HepG2 (cell line): Measurements from ENCODE around the gene TUBA8. TPM values are rescaled to one million over a fixed set of nuclear protein-coding genes. Genes with fewer than 3 reads are reported as not detected.

Source experiments
- AGO1 ChIP-seq: fragments of 200-400 bp; formaldehyde crosslinking; IDR thresholded peaks from 2 replicates; pipeline ENCODE4 v1.6.1; 2017; ENCODE audit warnings: mild to moderate bottlenecking, low read depth, low read length, moderate library complexity; ENCODE audit not compliant: poor library complexity, severe bottlenecking
- CC2D1A ChIP-seq: sonication (generic); formaldehyde crosslinking; IDR thresholded peaks from 2 replicates; pipeline ENCODE4 v1.8.1; 2023; ENCODE audit warnings: mild to moderate bottlenecking, missing genetic modification reagents
- FOXA3 ChIP-seq: IDR thresholded peaks from 2 replicates; pipeline ENCODE4 v1.6.1; 2016; ENCODE audit warnings: missing genetic modification reagents, missing compliant biosample characterization
- GATAD1 ChIP-seq: IDR thresholded peaks from 2 replicates; pipeline ENCODE4 v1.6.1; 2016; ENCODE audit warnings: missing genetic modification reagents, missing compliant biosample characterization
- MED8 ChIP-seq: sonication (generic); formaldehyde crosslinking; IDR thresholded peaks from 2 replicates; pipeline ENCODE4 v1.8.1; 2023; ENCODE audit warnings: mild to moderate bottlenecking, missing genetic modification reagents; ENCODE audit not compliant: insufficient replicate concordance
- MTA1 ChIP-seq: sonication (generic); formaldehyde crosslinking; IDR thresholded peaks from 2 replicates; pipeline ENCODE4 v1.4.0; 2020; ENCODE audit warnings: missing genetic modification reagents, mild to moderate bottlenecking, borderline replicate concordance
- NCOA1 ChIP-seq: sonication (generic); formaldehyde crosslinking; IDR thresholded peaks from 2 replicates; pipeline ENCODE4 v1.9.0; 2021; ENCODE audit warnings: missing genetic modification reagents
- NKX3-1 ChIP-seq: sonication (generic); formaldehyde crosslinking; IDR thresholded peaks from 2 replicates; pipeline ENCODE4 v1.5.0; 2020; ENCODE audit warnings: missing genetic modification reagents
- PLSCR1 ChIP-seq: sonication (generic); formaldehyde crosslinking; IDR thresholded peaks from 2 replicates; pipeline ENCODE4 v1.5.0; 2020; ENCODE audit warnings: missing genetic modification reagents, mild to moderate bottlenecking, borderline replicate concordance
- WIZ ChIP-seq: sonication (generic); formaldehyde crosslinking; IDR thresholded peaks from 2 replicates; pipeline ENCODE4 v1.5.1; 2020; ENCODE audit warnings: mild to moderate bottlenecking, missing genetic modification reagents
- ZBTB40 ChIP-seq, 2 experiments: fragments of 450-650 bp in 1 of 2; sonication (generic) in 1 of 2; formaldehyde crosslinking in 1 of 2; IDR thresholded peaks; 2 replicates each; pipeline versions ENCODE4 v1.6.1 to v1.8.0; 2016 to 2022; ENCODE audit warnings: antibody characterized with exemption in 1 of 2, mild to moderate bottlenecking in 1 of 2, missing genetic modification reagents in 1 of 2
- ZKSCAN5 ChIP-seq: sonication (generic); formaldehyde crosslinking; IDR thresholded peaks from 2 replicates; pipeline ENCODE4 v1.5.1; 2020; ENCODE audit warnings: mild to moderate bottlenecking, missing genetic modification reagents
- ZMAT3 ChIP-seq: sonication (generic); formaldehyde crosslinking; conservative IDR thresholded peaks from 2 replicates; pipeline ENCODE4 v1.7.0; 2021; ENCODE audit warnings: missing genetic modification reagents
- ZNF34 ChIP-seq: sonication (generic); formaldehyde crosslinking; IDR thresholded peaks from 2 replicates; pipeline ENCODE4 v1.4.0; 2020; ENCODE audit warnings: mild to moderate bottlenecking, missing genetic modification reagents, borderline replicate concordance
- ZNF564 ChIP-seq: sonication (generic); formaldehyde crosslinking; IDR thresholded peaks from 2 replicates; pipeline ENCODE4 v1.8.1; 2023; ENCODE audit warnings: mild to moderate bottlenecking, missing genetic modification reagents
- ZNF574 ChIP-seq: sonication (generic); formaldehyde crosslinking; IDR thresholded peaks from 2 replicates; pipeline ENCODE4 v1.4.0; 2020; ENCODE audit warnings: missing genetic modification reagents
- ZNF614 ChIP-seq: IDR thresholded peaks from 2 replicates; pipeline ENCODE4 v1.6.1; 2018; ENCODE audit warnings: missing biosample characterization, missing genetic modification reagents, inconsistent platforms, borderline replicate concordance
- polyA plus RNA-seq, 8 experiments: library from polyadenylated mRNA; depleted of rRNA in 3 of 8; stranded (reverse) in 7 of 8; unstranded in 1 of 8; fragments of >200 nt; fragmentation: Illumina TruSeq in 4 of 8; extraction: Trizol in 4 of 8; gene quantifications; 2 replicates each; pipeline versions ENCODE4 v1.2.1 to v1.2.3, GENCODE V29; 2011 to 2016; ENCODE audit warnings: low read depth in 4 of 8, missing spikeins in 1 of 8, mixed read lengths in 1 of 8; ENCODE audit not compliant: insufficient read depth in 1 of 8
- total RNA-seq, 5 experiments: library from RNA; depleted of rRNA; stranded (reverse); fragments of >200 nt; fragmentation: Illumina TruSeq; extraction: Trizol; gene quantifications; 2 replicates each; pipeline ENCODE4 v1.2.3, GENCODE V29; 2016; ENCODE audit warnings: low read depth in 1 of 5

TUBA8 gene
- total and polyA plus RNA-seq, 2 of the 13 experiments (the other 11 are each of a cell fraction or from before 2014, with no cell fraction given) = 0.35 to 0.69 TPM

GRCh38 chr22:18091916-18092526, 18.6 kb upstream of the TUBA8 start (continued):
- peak; percentile 58; the same call in 1 of the 2 replicates for TF ChIP-seq GATAD1 (CRISPR knock-in tag)
- no peak for TF ChIP-seq NKX3-1 (CRISPR knock-in tag)
- peak; percentile 42 for TF ChIP-seq MED8 (CRISPR knock-in tag)
- TF ChIP-seq MTA1 = peak; percentile 97
- peak; percentile 64 for TF ChIP-seq ZNF574 (CRISPR knock-in tag)
- peak; percentile 65; the same call in 1 of the 2 replicates for TF ChIP-seq ZNF614 (CRISPR knock-in tag)
- TF ChIP-seq ZNF34 (CRISPR knock-in tag) = no peak
- TF ChIP-seq WIZ (CRISPR knock-in tag) = 0 out of 2 replicates have a peak, but pooled peaks have one; percentile 33
- TF ChIP-seq ZBTB40 (IDR thresholded peaks at IDR 0.05) = no peak
- peak; percentile 74; the same call in 1 of the 2 replicates for TF ChIP-seq ZBTB40 (CRISPR knock-in tag; IDR thresholded peaks at IDR 0.05)
- TF ChIP-seq CC2D1A (CRISPR knock-in tag) = no peak
- peak; percentile 37 for TF ChIP-seq FOXA3 (CRISPR knock-in tag)
- TF ChIP-seq ZMAT3 = peak; percentile 93
- TF ChIP-seq ZKSCAN5 (CRISPR knock-in tag) = no peak
- peak; percentile 49; the same call in 1 of the 2 replicates for TF ChIP-seq ZNF564 (CRISPR knock-in tag)
- TF ChIP-seq NCOA1 (CRISPR knock-in tag) = peak; percentile 66; the same call in 1 of the 2 replicates
- no peak for TF ChIP-seq PLSCR1 (CRISPR knock-in tag)
- peak; percentile 30 for TF ChIP-seq AGO1
